K562 (cell line): Measurements from ENCODE around the gene CERS6. TPM values are rescaled to one million over a fixed set of nuclear protein-coding genes. Genes with fewer than 3 reads are reported as not detected.

Experiments used
- ATAC-seq: fragments of 200-7000 bp; cut with Tn5 transposase; 3 replicates; pipeline ENCODE4 v1.9.1; 2020; ENCODE audit warnings: moderate library complexity
- BruUV-seq: library from RNA; stranded (reverse); fragments of 400-500 nt; replicated peaks from 2 replicates; lab custom pipeline; 2021; lab: Mats Ljungman, UMichigan
- CTCF ChIA-PET: fragments of 300-600 bp; formaldehyde crosslinking; extraction: SDS; loops from one replicate; lab custom pipeline; 2021; ENCODE audit warnings: low intra/inter-chr PET ratio; lab: Yijun Ruan, JAX
- POLR2A ChIA-PET: fragments of 300-600, 350-650 bp; sonication (Branson Sonifier 250); formaldehyde crosslinking; extraction: SDS; loops from one replicate; lab custom pipeline; 2021; ENCODE audit warnings: antibody characterized with exemption, inconsistent platforms; lab: Yijun Ruan, JAX
- DNase-seq, 4 experiments: peaks; one replicate each; pipeline versions ENCODE4 v3.0.0 to v3.0.0-alpha.2; 2011 to 2018; ENCODE audit warnings: low spot score in 3 of 4, mixed read lengths in 3 of 4; ENCODE audit errors: extremely low read depth in 1 of 4
- FAIRE-seq: peaks from 2 replicates; lab custom pipeline; 2011; peaks lifted over from hg19 to GRCh38; lab: Jason Lieb, UNC
- H2AFZ ChIP-seq: 2 replicates; pipeline ENCODE4 v1.6.0; 2011; ENCODE audit warnings: low read depth, low read length, control low read depth, inconsistent platforms
- H3K27ac ChIP-seq: fragments of 200-600 bp; 3 replicates; pipeline ENCODE4 v1.8.0; 2011; ENCODE audit warnings: low read depth, mild to moderate bottlenecking, control low read depth, inconsistent platforms, low read length, moderate library complexity, mixed read lengths; ENCODE audit errors: extremely low read depth
- H3K27me3 ChIP-seq, 2 experiments: fragments of 300-600 bp in 1 of 2; 2 replicates in 1 of 2; 3 replicates in 1 of 2; pipeline versions ENCODE4 v1.6.0 to v1.8.0; 2011; ENCODE audit warnings: inconsistent platforms in 2 of 2, low read length in 2 of 2, mild to moderate bottlenecking in 1 of 2, mixed read lengths in 1 of 2, moderate library complexity in 1 of 2; ENCODE audit not compliant: control insufficient read depth in 2 of 2, insufficient read depth in 2 of 2
- H3K36me3 ChIP-seq: fragments of 300-600 bp; 3 replicates; pipeline ENCODE4 v1.8.0; 2011; ENCODE audit warnings: mild to moderate bottlenecking, low read length, inconsistent platforms; ENCODE audit not compliant: control insufficient read depth, insufficient read depth
- H3K4me1 ChIP-seq, 2 experiments: fragments of 200-600 bp in 1 of 2; replicated peaks in 1 of 2; 2 replicates in 1 of 2; 3 replicates in 1 of 2; pipeline versions ENCODE4 v1.5.1 to v1.8.0; 2011; ENCODE audit warnings: inconsistent platforms in 2 of 2, low read length in 2 of 2, mild to moderate bottlenecking in 1 of 2, mixed read lengths in 1 of 2, moderate library complexity in 1 of 2; ENCODE audit not compliant: control insufficient read depth in 2 of 2, insufficient read depth in 2 of 2
- H3K4me2 ChIP-seq: 2 replicates; pipeline ENCODE4 v1.6.1; 2011; ENCODE audit warnings: low read length, control low read depth, inconsistent platforms, mixed read lengths; ENCODE audit not compliant: insufficient read depth
- H3K4me3 ChIP-seq: fragments of 200-600 bp; sonication (generic), shearing (Covaris generic); 2 replicates; pipeline ENCODE4 v1.5.1; 2016; ENCODE audit warnings: control low read depth, inconsistent platforms
- H3K79me2 ChIP-seq: fragments of 200-600 bp; 3 replicates; pipeline ENCODE4 v1.8.0; 2011; ENCODE audit warnings: low read length, inconsistent platforms; ENCODE audit not compliant: control insufficient read depth, insufficient read depth
- H3K9ac ChIP-seq, 2 experiments: 2 replicates each; pipeline versions ENCODE4 v1.6.0 to v1.6.1; 2011; ENCODE audit warnings: low read depth in 2 of 2, low read length in 2 of 2, control low read depth in 1 of 2, inconsistent platforms in 1 of 2, mild to moderate bottlenecking in 1 of 2, mixed read lengths in 1 of 2; ENCODE audit not compliant: insufficient read depth in 1 of 2
- H3K9me1 ChIP-seq: one replicate; pipeline ENCODE4 v1.6.0; 2011; ENCODE audit warnings: inconsistent platforms, mild to moderate bottlenecking, low read length, moderate library complexity; ENCODE audit not compliant: control insufficient read depth, insufficient read depth
- H3K9me3 ChIP-seq: replicated peaks from 2 replicates; pipeline ENCODE4 v1.5.1; 2011; ENCODE audit warnings: low read depth, low read length, inconsistent platforms; ENCODE audit not compliant: control insufficient read depth, insufficient read depth
- H4K20me1 ChIP-seq: replicated peaks from 2 replicates; pipeline ENCODE4 v1.6.1; 2011; ENCODE audit warnings: low read length, inconsistent platforms, mixed read lengths; ENCODE audit not compliant: control insufficient read depth, insufficient read depth
- ZNF146 ChIP-seq: IDR thresholded peaks from one replicate; pipeline ENCODE4 v1.6.1; 2018; ENCODE audit warnings: missing compliant biosample characterization; ENCODE audit not compliant: unreplicated experiment
- WGBS: fragments of 100-300 bp; shearing (Covaris generic); methylation state at CpG from one replicate; pipeline ENCODE4 v1.1.6; 2016; ENCODE audit warnings: low coverage, mixed read lengths; ENCODE audit not compliant: insufficient coverage; ENCODE audit errors: missing lambda C conversion rate; 5-methylcytosine and 5-hydroxymethylcytosine counted together
- in situ Hi-C: fragments of 300-500 bp; cut with MboI; formaldehyde crosslinking; loops from 4 replicates; pipeline ENCODE4 v1.15.0; 2018; ENCODE audit warnings: inconsistent platforms, mixed read lengths
- intact Hi-C: fragments of 100-400 bp; cut with micrococcal nuclease; formaldehyde crosslinking; loops from 2 replicates; pipeline ENCODE4 v1.14.2; 2022
- polyA plus RNA-seq, 8 experiments: library from polyadenylated mRNA; depleted of rRNA in 4 of 8; stranded (reverse) in 5 of 8; unstranded in 3 of 8; fragments of >200 nt; fragmentation: Nextera tagmentation in 2 of 8; fragmentation: Illumina TruSeq in 1 of 8; extraction: Ambion mirVana in 2 of 8; extraction: Trizol in 1 of 8; gene quantifications; 2 replicates each; pipeline versions ENCODE4 v1.2.1 to v1.2.3, GENCODE V29; 2011 to 2014; ENCODE audit warnings: inconsistent platforms in 1 of 8, missing spikeins in 1 of 8
- total RNA-seq, 7 experiments: library from RNA; depleted of rRNA in 6 of 7; stranded (reverse); fragments of >200 nt in 6 of 7; fragmentation: Illumina TruSeq in 2 of 7; extraction: Trizol in 2 of 7; gene quantifications; 2 replicates each; pipeline versions ENCODE4 v1.2.1 to v1.2.3, GENCODE V29; 2011 to 2021; ENCODE audit warnings: low replicate concordance in 1 of 7
- TF ChIP-seq, protein P1 (sequence below), 2 experiments: fragments of 450-650 bp in 1 of 2; sonication (generic) in 1 of 2; formaldehyde crosslinking in 1 of 2; IDR thresholded peaks; 2 replicates each; pipeline versions ENCODE4 v1.7.1 to v1.9.0; 2016 to 2022; ENCODE audit warnings: inconsistent platforms in 1 of 2, mild to moderate bottlenecking in 1 of 2, missing genetic modification reagents in 1 of 2

The CERS6 gene
- total and polyA plus RNA-seq, 9 of the 15 experiments (the other 6 are each of a cell fraction or from before 2014, with no cell fraction given): 1.6 to 13.6 (median 11.4) TPM

DNA sequence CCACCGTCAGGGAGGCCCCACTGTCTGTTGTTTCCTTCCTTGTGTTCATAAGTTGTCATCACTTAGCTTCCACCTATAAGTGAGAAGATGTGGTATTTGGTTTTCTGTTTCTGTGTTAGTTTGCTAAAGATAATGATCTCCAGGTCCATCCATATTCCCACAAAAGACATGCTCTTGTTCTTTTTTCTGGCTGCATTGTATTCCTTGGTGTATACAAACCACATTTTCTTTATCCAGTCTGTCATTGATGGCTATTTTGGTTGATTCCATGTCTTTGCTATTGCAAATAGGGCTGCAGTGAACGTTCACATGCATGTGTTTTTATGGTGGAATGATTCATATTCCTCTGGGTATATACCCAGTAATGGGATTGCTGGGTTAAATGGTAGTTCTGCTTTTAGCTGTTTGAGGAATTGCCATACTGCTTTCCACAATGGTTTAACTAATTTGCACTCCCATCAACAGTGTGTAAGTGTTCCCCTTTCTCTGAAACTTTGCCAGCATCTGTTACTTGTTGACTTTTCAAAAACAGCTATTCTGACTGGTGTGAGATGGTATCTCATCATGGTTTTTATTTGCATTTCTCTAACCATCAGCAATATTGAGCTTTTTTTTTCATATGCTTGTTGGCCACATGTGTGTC lies 189.7 kb downstream of the CERS6 start:
- Histone ChIP-seq H3K4me3 (no peak overlapping the region), H3K79me2 (no peaks in the 10 kb centered on the region), H3K9ac (no peak overlapping the region), H3K9me1 (no peaks in the 10 kb centered on the region), H3K27ac (no peak overlapping the region), H4K20me1 (no peaks in the 10 kb centered on the region), H3K4me2 (no peak overlapping the region), H3K9me3 (no peaks in the 10 kb centered on the region), H3K27me3 (no peaks in the 10 kb centered on the region), H2AFZ (no peak overlapping the region), H3K36me3 (no peaks in the 10 kb centered on the region), H3K4me1 (no peaks in the 10 kb centered on the region)
- ChIA-PET CTCF (no interaction called here), POLR2A (interaction anchor here (0.8 kb wide), 1 partner anchor 9 kb away, joined by 5 read pairs; no protein-coding TSS in a partner anchor)
- 30% methylated on average over 2 of the region's 2 CpGs for WGBS
- FAIRE-seq: peak; percentile 11
- no peak for DNase-seq
- in situ Hi-C loops: no loop called here
- intact Hi-C loops: no loop called here
- no peak for ATAC-seq
- TF ChIP-seq ZNF146: peak; percentile 87
- TF ChIP-seq, protein P1, sequence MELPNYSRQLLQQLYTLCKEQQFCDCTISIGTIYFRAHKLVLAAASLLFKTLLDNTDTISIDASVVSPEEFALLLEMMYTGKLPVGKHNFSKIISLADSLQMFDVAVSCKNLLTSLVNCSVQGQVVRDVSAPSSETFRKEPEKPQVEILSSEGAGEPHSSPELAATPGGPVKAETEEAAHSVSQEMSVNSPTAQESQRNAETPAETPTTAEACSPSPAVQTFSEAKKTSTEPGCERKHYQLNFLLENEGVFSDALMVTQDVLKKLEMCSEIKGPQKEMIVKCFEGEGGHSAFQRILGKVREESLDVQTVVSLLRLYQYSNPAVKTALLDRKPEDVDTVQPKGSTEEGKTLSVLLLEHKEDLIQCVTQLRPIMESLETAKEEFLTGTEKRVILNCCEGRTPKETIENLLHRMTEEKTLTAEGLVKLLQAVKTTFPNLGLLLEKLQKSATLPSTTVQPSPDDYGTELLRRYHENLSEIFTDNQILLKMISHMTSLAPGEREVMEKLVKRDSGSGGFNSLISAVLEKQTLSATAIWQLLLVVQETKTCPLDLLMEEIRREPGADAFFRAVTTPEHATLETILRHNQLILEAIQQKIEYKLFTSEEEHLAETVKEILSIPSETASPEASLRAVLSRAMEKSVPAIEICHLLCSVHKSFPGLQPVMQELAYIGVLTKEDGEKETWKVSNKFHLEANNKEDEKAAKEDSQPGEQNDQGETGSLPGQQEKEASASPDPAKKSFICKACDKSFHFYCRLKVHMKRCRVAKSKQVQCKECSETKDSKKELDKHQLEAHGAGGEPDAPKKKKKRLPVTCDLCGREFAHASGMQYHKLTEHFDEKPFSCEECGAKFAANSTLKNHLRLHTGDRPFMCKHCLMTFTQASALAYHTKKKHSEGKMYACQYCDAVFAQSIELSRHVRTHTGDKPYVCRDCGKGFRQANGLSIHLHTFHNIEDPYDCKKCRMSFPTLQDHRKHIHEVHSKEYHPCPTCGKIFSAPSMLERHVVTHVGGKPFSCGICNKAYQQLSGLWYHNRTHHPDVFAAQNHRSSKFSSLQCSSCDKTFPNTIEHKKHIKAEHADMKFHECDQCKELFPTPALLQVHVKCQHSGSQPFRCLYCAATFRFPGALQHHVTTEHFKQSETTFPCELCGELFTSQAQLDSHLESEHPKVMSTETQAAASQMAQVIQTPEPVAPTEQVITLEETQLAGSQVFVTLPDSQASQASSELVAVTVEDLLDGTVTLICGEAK (IDR thresholded peaks at IDR 0.05): no peak
- TF ChIP-seq, protein P1 (CRISPR knock-in tag; IDR thresholded peaks at IDR 0.05): no peak
- BruUV-seq: no TSS peak
